Caki2 (cell line): ENCODE measurements around the gene DDHD1. TPM values are rescaled to one million over a fixed set of nuclear protein-coding genes. Genes with fewer than 3 reads are reported as not detected.

Experiments
- DNase-seq: peaks from one replicate; pipeline ENCODE4 v3.0.0-alpha.2; 2015; ENCODE audit warnings: low read depth
- in situ Hi-C: cut with HindIII; loops from 2 replicates; pipeline ENCODE4 v1.10.0; 2016; ENCODE audit warnings: low sequenced_read_pairs, low pct_unique_long_range_greater_than_20kb, mixed read lengths
- total RNA-seq: library from RNA; depleted of rRNA; stranded (reverse); fragments of >200 nt; shearing (Covaris generic); gene quantifications from 2 replicates; pipeline ENCODE4 v1.2.3, GENCODE V29; 2014; ENCODE audit warnings: low replicate concordance

The DDHD1 gene
- total RNA-seq, 1 experiment from 2014 or later, result 3.7 TPM

GRCh38 chr14:53017837-53018236, 135.3 kb downstream of the DDHD1 start:
- no peak for DNase-seq
- in situ Hi-C loops, result no loop called here

GRCh38 chr14:53016919-53017318, 136.2 kb downstream of the DDHD1 start:
- DNase-seq, result no peak
- in situ Hi-C loops, result no loop called here

- in situ Hi-C loops, result no loop called here
- no peak for DNase-seq
Measured at GRCh38 chr14:53016491-53016890, 136.6 kb downstream of the DDHD1 start.

- no peak for DNase-seq
Measured at GRCh38 chr14:53011053-53011462, 142.1 kb downstream of the DDHD1 start.

GRCh38 chr14:53010193-53011040, 142.7 kb downstream of the DDHD1 start:
- no peak for DNase-seq
- in situ Hi-C loops, result no loop called here

More at GRCh38 chr14:53011053-53011462, 142.1 kb downstream of the DDHD1 start:
- in situ Hi-C loops, result no loop called here

GRCh38 chr14:53006931-53007562, 146.1 kb downstream of the DDHD1 start:
- in situ Hi-C loops, result no loop called here

GRCh38 chr14:53004976-53005375, 148.1 kb downstream of the DDHD1 start:
- no peak for DNase-seq
- in situ Hi-C loops, result no loop called here

More at GRCh38 chr14:53006931-53007562, 146.1 kb downstream of the DDHD1 start:
- DNase-seq, result no peak

GRCh38 chr14:53003776-53004175, 149.3 kb downstream of the DDHD1 start:
- DNase-seq, result no peak
- in situ Hi-C loops, result no loop called here

GRCh38 chr14:53002576-53002975, 150.5 kb downstream of the DDHD1 start:
- in situ Hi-C loops, result no loop called here
- no peak for DNase-seq

GRCh38 chr14:53001787-53002378, 151.2 kb downstream of the DDHD1 start:
- in situ Hi-C loops, result no loop called here
- DNase-seq, result no peak

GRCh38 chr14:52998376-52999015, 154.6 kb downstream of the DDHD1 start:
- in situ Hi-C loops, result no loop called here
- no peak for DNase-seq

GRCh38 chr14:52996493-52996892, 156.6 kb downstream of the DDHD1 start:
- DNase-seq, result no peak
- in situ Hi-C loops, result no loop called here

GRCh38 chr14:52995998-52996397, 157.1 kb downstream of the DDHD1 start:
- in situ Hi-C loops, result no loop called here
- no peak for DNase-seq

GRCh38 chr14:52992236-52992870, 160.8 kb downstream of the DDHD1 start:
- DNase-seq, result no peak
- in situ Hi-C loops, result no loop called here

GRCh38 chr14:52988139-52988538, 165.0 kb downstream of the DDHD1 start:
- no peak for DNase-seq
- in situ Hi-C loops, result no loop called here

GRCh38 chr14:52987514-52987913, 165.6 kb downstream of the DDHD1 start:
- in situ Hi-C loops, result no loop called here
- no peak for DNase-seq

GRCh38 chr14:52987042-52987441, 166.1 kb downstream of the DDHD1 start:
- no peak for DNase-seq
- in situ Hi-C loops, result no loop called here
